Loucy (cell line): ENCODE measurements around the gene POLR3GL.

Experiments
- H2AFZ ChIP-seq: fragments of 200-600 bp; sonication (generic); 2 replicates; pipeline ENCODE4 v1.6.0; 2016; ENCODE audit warnings: antibody characterized with exemption, mild to moderate bottlenecking, low read length, moderate library complexity
- H3F3A ChIP-seq: fragments of 200-600 bp; 2 replicates; pipeline ENCODE4 v1.6.0; 2016; ENCODE audit warnings: antibody characterized with exemption, low read depth, mild to moderate bottlenecking
- H3K27me3 ChIP-seq: fragments of 200-600 bp; sonication (generic); 2 replicates; pipeline ENCODE4 v1.6.1; 2014; ENCODE audit warnings: low read length, mild to moderate bottlenecking; ENCODE audit not compliant: insufficient read depth, poor library complexity, severe bottlenecking
- H3K36me3 ChIP-seq: fragments of 200-600 bp; sonication (generic); 2 replicates; pipeline ENCODE4 v1.6.1; 2016; ENCODE audit warnings: low read length; ENCODE audit not compliant: insufficient read depth
- H3K4me1 ChIP-seq: fragments of 200-600 bp; sonication (generic); 2 replicates; pipeline ENCODE4 v1.5.1; 2014; ENCODE audit warnings: low read length, mild to moderate bottlenecking; ENCODE audit not compliant: insufficient read depth, poor library complexity, severe bottlenecking
- H3K4me2 ChIP-seq: fragments of 200-600 bp; sonication (generic); 2 replicates; pipeline ENCODE4 v1.6.0; 2014; ENCODE audit warnings: antibody characterized with exemption, low read length, low read depth, mild to moderate bottlenecking; ENCODE audit not compliant: poor library complexity, severe bottlenecking
- H3K4me3 ChIP-seq: fragments of 200-600 bp; sonication (generic); 2 replicates; pipeline ENCODE4 v1.5.1; 2014; ENCODE audit warnings: low read length, mild to moderate bottlenecking, mixed read lengths; ENCODE audit not compliant: poor library complexity, severe bottlenecking
- H3K79me2 ChIP-seq: fragments of 200-600 bp; sonication (generic); 2 replicates; pipeline ENCODE4 v1.6.1; 2014; ENCODE audit warnings: low read length; ENCODE audit not compliant: insufficient read depth
- H3K9ac ChIP-seq: fragments of 200-600 bp; sonication (generic); 2 replicates; pipeline ENCODE4 v1.6.0; 2014; ENCODE audit warnings: mild to moderate bottlenecking, low read depth, low read length, moderate library complexity; ENCODE audit not compliant: poor library complexity, severe bottlenecking
- H3K9me2 ChIP-seq: fragments of 200-600 bp; sonication (generic); replicated peaks from 2 replicates; pipeline ENCODE4 v1.6.1; 2016; ENCODE audit warnings: low read depth, low read length, mixed read lengths
- H3K9me3 ChIP-seq: fragments of 200-600 bp; sonication (generic); 2 replicates; pipeline ENCODE4 v1.6.1; 2014; ENCODE audit warnings: mild to moderate bottlenecking, antibody characterized with exemption, low read length, low read depth; ENCODE audit not compliant: insufficient read depth
- H4K20me1 ChIP-seq: fragments of 200-600 bp; sonication (generic); 2 replicates; pipeline ENCODE4 v1.6.0; 2014; ENCODE audit warnings: antibody characterized with exemption, low read length, mild to moderate bottlenecking; ENCODE audit not compliant: insufficient read depth, poor library complexity, severe bottlenecking
- EZH2phosphoT487 ChIP-seq: fragments of 200-600 bp; IDR thresholded peaks from 2 replicates; pipeline ENCODE4 v1.6.1; 2018; ENCODE audit warnings: antibody characterized with exemption, mild to moderate bottlenecking, moderate library complexity, borderline replicate concordance
- TF ChIP-seq, protein P1 (sequence below): fragments of 200-600 bp; sonication (generic); conservative IDR thresholded peaks from 2 replicates; pipeline ENCODE4 v1.5.1; 2014; ENCODE audit warnings: mild to moderate bottlenecking, antibody characterized with exemption, low read length

Gene POLR3GL

DNA sequence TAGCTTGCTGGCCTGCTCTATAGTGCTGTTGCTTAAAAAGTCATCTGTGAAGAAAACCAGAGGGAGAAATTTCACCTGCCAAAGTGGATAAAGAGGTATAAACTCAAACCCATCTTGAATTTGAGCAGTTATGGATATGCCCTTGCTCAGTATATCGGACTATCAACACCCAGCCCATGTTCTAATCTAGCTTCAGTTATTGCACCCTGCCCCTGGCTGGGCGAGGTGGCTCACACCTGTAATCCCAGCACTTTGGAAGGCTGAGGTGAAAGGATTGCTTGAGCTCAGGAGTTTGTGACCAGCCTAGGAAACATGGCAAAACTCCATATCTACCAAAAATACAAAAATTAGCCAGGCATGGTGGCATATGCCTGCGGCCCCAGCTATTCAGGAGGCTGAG, 20.0 kb upstream of the POLR3GL start:
- Histone ChIP-seq H3F3A (no peaks in the 10 kb centered on the region), H3K4me3 (no peak overlapping the region), H3K79me2 (peaks cover 16% of the 10 kb centered on the region; the same call in 1 of the 2 replicates), H3K27me3 (no peaks in the 10 kb centered on the region), H3K9ac (no peak overlapping the region), H3K36me3 (peaks cover 40% of the 10 kb centered on the region; the same call in 1 of the 2 replicates), H3K4me2 (no peak overlapping the region), H3K4me1 (peaks cover 6% of the 10 kb centered on the region), H3K9me3 (no peaks in the 10 kb centered on the region), H3K9me2 (no peaks in the 10 kb centered on the region), H2AFZ (no peak overlapping the region), H4K20me1 (no peaks in the 10 kb centered on the region)
- no peak for TF ChIP-seq EZH2phosphoT487
- TF ChIP-seq, protein P1, sequence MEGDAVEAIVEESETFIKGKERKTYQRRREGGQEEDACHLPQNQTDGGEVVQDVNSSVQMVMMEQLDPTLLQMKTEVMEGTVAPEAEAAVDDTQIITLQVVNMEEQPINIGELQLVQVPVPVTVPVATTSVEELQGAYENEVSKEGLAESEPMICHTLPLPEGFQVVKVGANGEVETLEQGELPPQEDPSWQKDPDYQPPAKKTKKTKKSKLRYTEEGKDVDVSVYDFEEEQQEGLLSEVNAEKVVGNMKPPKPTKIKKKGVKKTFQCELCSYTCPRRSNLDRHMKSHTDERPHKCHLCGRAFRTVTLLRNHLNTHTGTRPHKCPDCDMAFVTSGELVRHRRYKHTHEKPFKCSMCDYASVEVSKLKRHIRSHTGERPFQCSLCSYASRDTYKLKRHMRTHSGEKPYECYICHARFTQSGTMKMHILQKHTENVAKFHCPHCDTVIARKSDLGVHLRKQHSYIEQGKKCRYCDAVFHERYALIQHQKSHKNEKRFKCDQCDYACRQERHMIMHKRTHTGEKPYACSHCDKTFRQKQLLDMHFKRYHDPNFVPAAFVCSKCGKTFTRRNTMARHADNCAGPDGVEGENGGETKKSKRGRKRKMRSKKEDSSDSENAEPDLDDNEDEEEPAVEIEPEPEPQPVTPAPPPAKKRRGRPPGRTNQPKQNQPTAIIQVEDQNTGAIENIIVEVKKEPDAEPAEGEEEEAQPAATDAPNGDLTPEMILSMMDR = no peak

GRCh38 chr1:145946477-145946986, 18.0 kb upstream of the POLR3GL start:
- TF ChIP-seq, protein P1 = no peak
- no peak for TF ChIP-seq EZH2phosphoT487
- H3K9me3 ChIP-seq = no peaks in the 10 kb centered on the region
- H3K9ac ChIP-seq = no peak overlapping the region
- H3K4me1 ChIP-seq = peaks cover 19% of the 10 kb centered on the region
- no peak overlapping the region for H3K4me2 ChIP-seq
- H3K9me2 ChIP-seq = no peaks in the 10 kb centered on the region
- peaks cover 37% of the 10 kb centered on the region; the same call in 1 of the 2 replicates for H3K36me3 ChIP-seq
- H3K79me2 ChIP-seq = peaks cover 32% of the 10 kb centered on the region; the same call in 1 of the 2 replicates
- H2AFZ ChIP-seq = no peak overlapping the region
- H3K4me3 ChIP-seq = no peak overlapping the region
- H3K27me3 ChIP-seq = no peaks in the 10 kb centered on the region
- H3F3A ChIP-seq = no peaks in the 10 kb centered on the region
- peaks cover 3% of the 10 kb centered on the region for H4K20me1 ChIP-seq

DNA sequence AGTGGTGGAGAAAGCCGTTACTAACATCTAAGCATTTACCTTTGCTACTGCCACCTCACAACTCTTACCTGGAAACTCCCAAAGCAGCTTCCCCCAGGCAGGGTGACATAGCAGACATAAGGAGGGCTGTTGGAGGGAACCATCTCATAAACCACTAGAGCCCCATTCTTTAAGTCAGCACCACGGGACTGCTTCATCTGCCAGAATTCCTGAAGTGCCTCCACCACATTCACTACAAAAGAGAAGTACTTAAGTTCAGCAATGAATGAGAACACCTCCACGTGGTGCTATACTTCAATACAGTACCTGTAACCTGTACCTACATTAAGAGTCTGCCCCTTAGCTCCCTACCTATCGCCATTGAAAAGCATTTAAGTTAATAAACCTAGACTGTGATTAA, 16.9 kb upstream of the POLR3GL start:
- Histone ChIP-seq H3K36me3 (peaks cover 29% of the 10 kb centered on the region; the same call in 1 of the 2 replicates), H3K79me2 (peaks cover 42% of the 10 kb centered on the region; the same call in 1 of the 2 replicates), H3K4me3 (no peak overlapping the region), H3K27me3 (no peaks in the 10 kb centered on the region), H3K4me1 (peaks cover 28% of the 10 kb centered on the region), H4K20me1 (peaks cover 4% of the 10 kb centered on the region), H3F3A (no peaks in the 10 kb centered on the region), H3K9me2 (no peaks in the 10 kb centered on the region), H3K4me2 (no peak overlapping the region), H3K9ac (no peak overlapping the region), H3K9me3 (no peaks in the 10 kb centered on the region), H2AFZ (no peak overlapping the region)
- TF ChIP-seq, protein P1 = no peak
- no peak for TF ChIP-seq EZH2phosphoT487
